GM21737 (cell line): ENCODE measurements around the gene RET.

Experiments
- ATAC-seq: cut with Tn5 transposase; IDR thresholded peaks from one replicate; pipeline ENCODE4 v1.9.1; 2021; ENCODE audit warnings: mild to moderate bottlenecking, moderate library complexity; ENCODE audit not compliant: unreplicated experiment

RET gene

GRCh38 chr10:43044448-43044921, 32.4 kb upstream of the RET start:
- ATAC-seq = no peak

- no peak for ATAC-seq
These were observed 31.8 kb upstream of the RET start for GRCh38 chr10:43044961-43045621.

- ATAC-seq = no peak
These were observed 31.1 kb upstream of the RET start for GRCh38 chr10:43045631-43046287.

- ATAC-seq = no peak
These were observed 30.4 kb upstream of the RET start for GRCh38 chr10:43046288-43046991.

- no peak for ATAC-seq
These were observed 29.4 kb upstream of the RET start for GRCh38 chr10:43047288-43047970.

- no peak for ATAC-seq
These were observed 28.4 kb upstream of the RET start for GRCh38 chr10:43048301-43049051.

- ATAC-seq = no peak
These were observed 27.8 kb upstream of the RET start for GRCh38 chr10:43049081-43049551.

GRCh38 chr10:43050011-43050410, 26.9 kb upstream of the RET start:
- ATAC-seq = no peak

- no peak for ATAC-seq
These were observed 23.0 kb upstream of the RET start for GRCh38 chr10:43053825-43054224.

GRCh38 chr10:43054593-43054992, 22.3 kb upstream of the RET start:
- no peak for ATAC-seq

- no peak for ATAC-seq
These were observed 21.7 kb upstream of the RET start for GRCh38 chr10:43055217-43055616.

GRCh38 chr10:43055991-43056567, 20.8 kb upstream of the RET start:
- ATAC-seq = no peak

- no peak for ATAC-seq
These were observed 20.3 kb upstream of the RET start for GRCh38 chr10:43056568-43057011.

GRCh38 chr10:43057231-43057711, 19.6 kb upstream of the RET start:
- ATAC-seq = no peak

GRCh38 chr10:43057831-43058340, 19.0 kb upstream of the RET start:
- ATAC-seq = no peak

- ATAC-seq = no peak
These were observed 18.0 kb upstream of the RET start for GRCh38 chr10:43058716-43059335.

GRCh38 chr10:43059336-43059720, 17.5 kb upstream of the RET start:
- no peak for ATAC-seq

- ATAC-seq = no peak
These were observed 17.0 kb upstream of the RET start for GRCh38 chr10:43059828-43060227.

GRCh38 chr10:43060291-43060690, 16.6 kb upstream of the RET start:
- no peak for ATAC-seq
